ENCODE measurements around the gene DNAJC25. TPM values are rescaled to one million over a fixed set of nuclear protein-coding genes. Genes with fewer than 3 reads are reported as not detected.

Gene DNAJC25
- total RNA-seq, 1 donor from 2014 or later, result 4.6 TPM

DNA sequence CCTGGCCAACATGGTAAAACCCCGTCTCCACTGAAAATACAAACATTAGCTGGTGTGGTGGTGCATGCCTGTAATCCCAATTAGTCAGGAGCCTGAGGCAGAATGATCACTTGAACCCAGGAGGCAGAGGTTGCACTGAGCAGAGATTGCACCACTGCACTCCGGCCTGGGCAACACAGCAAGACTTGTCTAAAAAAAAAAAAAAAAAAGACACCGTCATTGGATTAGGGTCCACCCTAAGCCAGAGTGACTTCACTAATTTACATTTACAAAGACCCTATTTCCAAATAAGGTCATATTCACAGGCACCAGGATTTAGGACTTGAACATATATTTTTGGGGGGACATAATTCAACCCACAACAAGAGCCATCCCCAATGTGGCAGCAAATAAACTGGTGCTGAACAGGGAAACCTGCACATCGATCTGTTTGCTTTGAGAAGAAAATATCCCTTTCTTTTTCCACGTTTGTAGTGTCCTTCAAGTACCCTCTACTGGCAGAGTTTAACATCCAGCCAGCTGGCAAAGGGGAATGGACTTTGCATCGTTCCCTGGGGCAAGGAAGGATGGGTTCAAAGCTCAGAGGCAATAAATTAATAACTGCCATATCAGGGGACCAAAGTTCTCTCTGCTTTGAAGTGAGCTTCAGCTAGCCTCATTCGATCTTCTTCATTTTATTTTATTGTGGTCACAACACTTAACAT lies 3.7 kb upstream of the DNAJC25 start:
- intact Hi-C loops (cut with micrococcal nuclease), result no loop called here

DNA sequence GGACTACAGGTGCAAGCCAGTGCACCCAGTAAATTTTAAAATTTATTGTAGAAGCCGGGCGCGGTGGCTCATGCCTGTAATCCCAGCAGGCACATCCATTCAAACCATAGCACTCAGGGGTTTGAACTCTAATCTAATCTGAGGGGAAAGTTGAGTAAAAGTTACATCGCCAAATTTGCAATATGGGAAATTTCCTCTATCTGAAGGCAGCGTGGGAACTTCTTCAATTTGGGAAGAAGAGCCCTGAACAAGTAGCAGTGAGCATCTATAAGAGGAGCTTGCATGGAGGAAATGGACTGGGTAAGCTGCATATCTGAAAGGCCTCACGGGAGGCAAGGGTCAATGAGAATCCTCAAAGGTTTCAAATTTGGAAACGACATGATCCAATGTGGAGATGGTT lies 2.7 kb upstream of the DNAJC25 start:
- intact Hi-C loops (cut with micrococcal nuclease), result no loop called here

DNA sequence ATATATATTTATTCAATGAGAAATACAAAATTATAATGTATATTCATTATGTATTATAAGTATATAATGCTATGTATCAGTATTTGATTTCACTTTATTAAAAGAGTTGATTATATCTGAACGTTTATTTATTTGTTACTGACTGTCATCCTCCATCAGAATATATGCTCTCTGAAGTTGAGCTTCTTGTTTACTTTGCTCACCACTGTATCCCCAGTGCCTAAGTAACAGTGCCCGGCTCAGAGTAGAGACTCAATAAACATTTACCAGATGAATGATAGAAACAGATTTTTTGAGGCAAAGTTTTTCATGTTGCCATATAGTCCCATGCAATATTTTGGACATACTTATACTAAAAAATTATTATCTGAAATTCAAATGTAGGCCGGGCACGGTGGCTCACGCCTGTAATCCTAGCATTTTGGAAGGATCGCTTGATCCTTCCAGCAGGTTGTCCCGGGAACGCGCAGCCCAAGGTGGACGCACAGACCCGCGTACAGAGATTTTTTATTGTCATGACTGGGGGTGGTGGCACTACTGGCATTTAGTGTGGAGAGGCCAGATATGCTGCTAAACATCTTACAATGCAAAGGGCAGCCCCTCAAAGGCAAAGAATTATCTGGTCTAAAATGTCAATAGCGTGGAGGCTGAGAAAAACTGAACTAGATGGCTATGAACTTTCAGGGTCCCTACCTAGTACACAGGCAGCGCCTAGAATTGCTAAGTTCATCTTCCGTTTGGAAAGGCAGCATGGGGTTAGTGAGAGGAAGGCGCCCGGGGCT lies 761 bp upstream of the DNAJC25 start:
- intact Hi-C loops (cut with micrococcal nuclease), result loop anchor here (2.0 kb wide), 3 partner anchors 32 to 408 kb away; partner anchors contain the start of genes PTGR1 and UGCG

GRCh38 chr9:111630964-111631213 lies 245 bp upstream of the DNAJC25 start:
- intact Hi-C loops (cut with micrococcal nuclease), result loop anchor here (1.0 to 2.0 kb wide), 8 partner anchors 30 to 748 kb away; partner anchors contain the start of genes GNG10, PTBP3, PTGR1 and UGCG

DNA sequence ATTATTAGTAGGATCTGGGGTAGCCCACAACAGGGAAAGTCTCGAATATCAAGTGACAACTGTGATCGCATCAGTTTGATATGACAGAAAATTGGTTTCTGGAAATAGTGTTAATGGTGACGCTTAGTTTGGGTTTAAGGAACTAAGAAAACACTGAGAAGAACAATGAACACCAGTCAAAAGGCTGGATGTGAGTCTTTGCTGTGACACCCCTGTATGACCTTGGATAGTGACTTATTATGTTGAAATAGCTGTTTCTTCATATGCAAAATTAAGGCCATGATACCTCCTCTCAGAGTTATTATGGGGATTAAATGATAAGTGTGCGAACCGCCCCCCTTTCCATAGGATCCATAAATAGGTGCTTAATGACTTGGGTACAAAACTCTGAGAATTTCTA lies 926 bp downstream of the DNAJC25 start:
- intact Hi-C loops (cut with micrococcal nuclease), result no loop called here

DNA sequence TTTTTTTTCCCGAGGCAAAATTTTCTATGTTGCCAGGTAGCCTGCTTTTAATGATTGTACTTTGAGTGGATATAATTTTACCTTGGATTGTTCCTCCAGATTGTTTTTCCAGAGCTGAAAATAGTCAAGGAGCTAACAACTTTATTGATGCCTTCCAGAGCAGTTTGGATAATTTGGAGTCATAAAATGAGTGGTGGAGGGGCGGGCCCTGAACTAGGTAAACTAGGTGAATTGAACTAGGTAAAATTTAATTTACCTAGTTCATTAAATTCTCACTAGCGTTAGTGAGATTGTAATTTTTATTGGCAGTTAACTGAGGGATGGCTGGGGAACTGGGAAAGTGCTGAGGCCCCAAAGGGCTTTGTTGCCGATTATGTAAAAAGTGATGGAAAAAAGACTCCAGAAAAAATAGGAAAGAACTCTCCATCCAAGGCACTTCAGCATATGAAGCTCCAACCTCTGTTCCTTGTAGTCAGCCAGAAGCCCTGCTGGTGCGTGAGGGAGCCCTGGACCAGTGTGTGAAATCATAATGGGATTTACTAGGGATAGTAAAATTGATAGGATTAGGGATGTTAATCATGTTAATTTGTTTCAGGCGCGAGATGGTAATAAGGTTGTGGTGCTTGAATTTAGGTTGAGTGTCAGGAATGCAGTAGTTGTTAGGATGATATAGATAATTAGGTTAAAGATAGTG lies 1.7 kb downstream of the DNAJC25 start:
- intact Hi-C loops (cut with micrococcal nuclease), result no loop called here

DNA sequence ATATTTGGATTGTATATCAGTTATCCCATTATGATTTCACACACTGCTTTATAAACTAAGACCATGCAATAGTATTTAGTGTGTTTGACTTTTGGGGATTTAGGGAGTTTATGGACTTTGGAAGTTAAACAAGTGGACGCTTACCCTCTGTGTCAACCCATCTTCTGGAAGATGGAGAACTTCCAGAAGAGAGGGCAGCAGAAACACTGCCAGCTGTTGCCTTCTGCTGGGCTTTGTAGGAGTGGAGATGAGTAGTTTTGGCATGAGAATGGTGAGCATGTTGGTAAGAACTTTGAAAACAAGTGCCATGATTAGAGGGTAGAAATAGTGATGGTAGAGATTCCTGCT lies 2.2 kb downstream of the DNAJC25 start:
- intact Hi-C loops (cut with micrococcal nuclease), result no loop called here

DNA sequence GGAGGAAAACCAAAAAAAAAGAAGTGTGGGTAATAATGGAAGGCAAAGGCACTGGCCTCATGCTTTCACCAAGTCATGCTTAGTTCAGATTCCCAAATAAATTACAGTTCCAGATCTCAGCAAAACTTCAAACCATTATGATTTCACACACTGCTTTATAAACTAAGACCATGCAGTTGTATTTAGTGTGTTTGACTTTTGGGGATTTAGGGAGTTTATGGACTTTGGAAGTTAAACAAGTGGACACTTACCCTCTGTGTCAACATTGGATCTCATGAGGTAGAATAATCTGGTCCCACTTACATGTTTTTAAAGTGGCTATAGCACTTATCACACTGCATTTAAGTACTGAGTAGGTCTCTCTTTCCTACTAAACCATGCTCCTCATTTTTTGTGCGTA lies 3.7 kb downstream of the DNAJC25 start:
- intact Hi-C loops (cut with micrococcal nuclease), result no loop called here

GRCh38 chr9:111637421-111637950 lies 6.4 kb downstream of the DNAJC25 start:
- intact Hi-C loops (cut with micrococcal nuclease), result no loop called here

DNA sequence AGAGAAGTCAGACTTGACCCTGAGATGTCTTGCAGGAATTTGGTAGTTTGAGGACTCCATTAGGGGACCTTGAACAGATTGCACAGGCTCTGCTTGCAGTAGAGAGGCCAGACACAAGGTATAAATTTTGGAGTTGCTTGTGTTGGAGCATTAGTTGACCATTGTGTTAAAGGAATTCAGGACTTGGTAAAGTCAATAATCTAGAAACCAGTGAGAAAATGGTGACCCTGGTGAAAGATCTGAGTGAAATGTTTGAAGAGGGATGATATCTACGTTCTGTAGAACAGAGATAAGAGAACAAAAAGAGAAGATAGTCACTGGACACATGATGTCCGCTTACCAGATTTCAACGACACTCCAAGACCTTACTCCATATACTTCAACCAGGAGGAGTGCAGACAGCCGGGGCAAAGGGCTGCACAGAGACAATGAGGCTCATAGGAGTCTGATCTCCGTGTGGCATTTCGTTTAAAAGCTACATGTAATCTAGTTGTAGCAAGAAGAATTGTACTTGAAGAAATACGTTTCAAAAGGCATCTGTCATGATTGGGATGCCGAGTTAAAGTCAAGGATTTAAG lies 13.2 kb downstream of the DNAJC25 start:
- intact Hi-C loops (cut with micrococcal nuclease), result no loop called here

DNA sequence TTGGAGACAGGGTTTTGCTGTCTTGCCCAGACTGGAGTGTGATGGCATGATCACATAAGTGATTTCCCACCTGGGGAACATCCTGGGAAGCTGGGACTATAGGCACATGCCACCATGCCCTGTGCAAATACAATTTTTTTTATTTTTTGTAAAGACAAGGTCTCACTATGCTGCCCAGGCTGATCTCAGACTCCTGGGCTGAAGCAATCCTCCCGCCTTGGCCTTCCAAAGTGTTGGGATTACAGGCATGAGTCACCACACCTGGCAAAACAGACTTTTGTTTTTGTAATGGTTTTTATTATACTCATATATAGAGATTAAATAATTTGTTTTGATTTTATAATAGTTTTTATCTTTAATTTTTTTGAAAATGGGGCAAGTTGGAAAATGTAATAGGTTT lies 14.7 kb downstream of the DNAJC25 start:
- intact Hi-C loops (cut with micrococcal nuclease), result no loop called here

- intact Hi-C loops (cut with micrococcal nuclease), result no loop called here
Observed at GRCh38 chr9:111646417-111646816, 15.3 kb downstream of the DNAJC25 start.

GRCh38 chr9:111648066-111648465 lies 16.9 kb downstream of the DNAJC25 start:
- intact Hi-C loops (cut with micrococcal nuclease), result no loop called here

GRCh38 chr9:111649016-111649415 lies 17.9 kb downstream of the DNAJC25 start:
- intact Hi-C loops (cut with micrococcal nuclease), result no loop called here

- intact Hi-C loops (cut with micrococcal nuclease), result no loop called here
Observed at GRCh38 chr9:111657051-111657450, 25.9 kb downstream of the DNAJC25 start.

GRCh38 chr9:111658943-111659342 lies 27.8 kb downstream of the DNAJC25 start:
- intact Hi-C loops (cut with micrococcal nuclease), result no loop called here

DNA sequence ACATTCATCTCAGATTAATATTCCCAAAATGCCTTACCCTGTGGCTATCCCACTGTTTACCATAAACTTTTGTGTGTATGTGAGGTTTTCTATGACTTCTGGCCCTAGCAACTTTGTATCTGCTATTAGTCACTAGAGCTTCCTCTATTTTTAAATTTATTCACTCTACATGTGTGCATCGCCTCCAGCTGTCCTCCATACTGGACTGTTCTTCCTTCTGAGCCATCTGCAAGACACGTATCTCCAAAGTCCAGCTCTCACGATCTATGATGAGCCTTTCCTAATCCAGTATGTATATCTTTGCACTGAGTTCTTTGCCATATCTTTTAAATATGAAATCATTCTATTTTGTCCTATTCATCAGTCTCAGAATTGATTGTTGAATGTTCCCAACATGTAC lies 28.6 kb downstream of the DNAJC25 start:
- intact Hi-C loops (cut with micrococcal nuclease), result loop anchor here (5.0 kb wide), 1 partner anchor 673 kb away; the partner anchor contains the start of gene PTBP3

DNA sequence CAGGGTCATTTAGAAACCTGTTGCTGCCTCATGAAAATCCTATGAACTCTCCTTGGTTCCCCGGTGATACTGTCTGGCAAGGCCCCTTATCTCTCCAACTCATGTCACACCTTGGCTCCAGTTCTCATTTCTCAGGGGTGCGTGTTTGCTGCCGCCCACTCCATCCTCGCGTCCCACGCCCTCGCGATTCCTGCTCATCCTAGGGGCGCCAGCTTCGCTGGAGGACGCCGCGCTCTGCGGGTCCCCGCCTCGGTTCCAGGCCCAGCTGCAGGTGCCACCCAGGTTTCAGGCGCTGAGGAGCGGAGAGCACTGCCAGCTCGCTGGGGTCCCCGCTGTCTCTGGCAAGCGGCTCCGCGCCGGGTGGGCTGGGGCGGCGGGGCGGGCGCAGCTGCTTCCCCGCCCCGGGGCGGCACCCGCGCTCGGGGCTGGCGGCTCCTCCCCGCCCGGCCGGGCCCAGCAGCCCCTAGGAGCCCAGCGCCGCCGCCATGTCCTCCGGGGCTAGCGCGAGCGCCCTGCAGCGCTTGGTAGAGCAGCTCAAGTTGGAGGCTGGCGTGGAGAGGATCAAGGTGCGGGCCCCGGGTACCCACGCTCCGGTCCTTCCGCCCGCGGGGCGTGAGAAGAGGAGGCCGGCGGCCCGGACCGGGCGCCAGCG lies 30.1 kb downstream of the DNAJC25 start, which contains the start of gene GNG10:
Gene GNG10 (plus strand): TSS at position 456 of the 652 bp plus-strand sequence. CDS start 30 bp downstream, at position 486.
- intact Hi-C loops (cut with micrococcal nuclease), result loop anchor here (1.0 to 5.0 kb wide), 3 partner anchors 30 to 1057 kb away; partner anchors contain the start of genes DNAJC25, INIP and PTBP3

DNA sequence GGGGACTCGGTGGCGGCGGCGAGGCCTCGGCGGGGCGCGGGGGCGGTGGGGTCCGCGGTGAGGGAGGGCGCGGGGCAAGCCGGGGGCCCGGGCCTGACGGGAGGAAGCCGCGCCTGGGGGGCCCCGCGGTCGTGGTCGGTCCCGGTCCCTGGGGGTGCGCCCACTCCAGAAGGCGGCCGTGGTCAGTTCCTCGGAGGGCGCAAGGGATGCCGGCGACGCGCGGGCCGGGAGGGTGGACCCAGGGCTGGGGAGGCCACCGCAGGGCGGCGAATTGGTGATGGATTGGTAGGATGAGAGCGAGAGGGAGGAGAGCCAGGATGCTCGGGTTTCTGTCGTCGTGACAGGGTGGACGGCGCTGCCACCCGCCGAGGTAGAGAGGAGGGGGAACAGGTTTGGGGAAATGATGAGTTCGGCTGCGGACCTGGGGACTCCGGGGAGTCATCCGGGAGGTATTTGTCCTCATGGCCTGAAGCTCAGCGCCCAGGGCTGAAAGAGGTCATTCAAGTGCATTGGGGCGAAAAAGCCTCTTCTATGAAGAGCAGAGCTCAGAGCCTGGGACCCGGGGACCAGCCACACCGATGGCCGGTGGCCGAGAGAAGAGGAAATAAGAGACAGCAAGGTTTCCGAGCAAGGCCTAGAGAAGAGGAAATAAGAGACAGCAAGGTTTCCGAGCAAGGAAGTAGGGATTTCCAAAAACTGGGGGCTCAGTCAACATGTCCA lies 30.8 kb downstream of the DNAJC25 start:
- intact Hi-C loops (cut with micrococcal nuclease), result loop anchor here (1.0 to 5.0 kb wide), 6 partner anchors 31 to 1056 kb away; partner anchors contain the start of genes DNAJC25, INIP, PTBP3 and UGCG
